HG02798 (cell line): ENCODE results near the gene CDH3.
"Not testable (repeated sequence)": the region's sequence is repeated elsewhere in the genome, so short reads cannot be mapped to it uniquely, and the experiment has no call there.

Experiments
- ATAC-seq: cut with Tn5 transposase; IDR thresholded peaks from one replicate; pipeline ENCODE4 v1.9.1; 2021; ENCODE audit warnings: mild to moderate bottlenecking; ENCODE audit not compliant: unreplicated experiment, poor library complexity

CDH3 gene

DNA sequence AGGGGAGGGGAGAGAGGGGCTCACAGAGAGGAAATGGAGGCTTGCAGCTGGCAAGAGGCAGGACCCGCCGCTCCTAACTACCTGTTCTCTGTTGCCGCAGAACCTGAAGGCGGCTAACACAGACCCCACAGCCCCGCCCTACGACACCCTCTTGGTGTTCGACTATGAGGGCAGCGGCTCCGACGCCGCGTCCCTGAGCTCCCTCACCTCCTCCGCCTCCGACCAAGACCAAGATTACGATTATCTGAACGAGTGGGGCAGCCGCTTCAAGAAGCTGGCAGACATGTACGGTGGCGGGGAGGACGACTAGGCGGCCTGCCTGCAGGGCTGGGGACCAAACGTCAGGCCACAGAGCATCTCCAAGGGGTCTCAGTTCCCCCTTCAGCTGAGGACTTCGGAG lies 53.0 kb downstream of the CDH3 start:
- no peak for ATAC-seq

DNA sequence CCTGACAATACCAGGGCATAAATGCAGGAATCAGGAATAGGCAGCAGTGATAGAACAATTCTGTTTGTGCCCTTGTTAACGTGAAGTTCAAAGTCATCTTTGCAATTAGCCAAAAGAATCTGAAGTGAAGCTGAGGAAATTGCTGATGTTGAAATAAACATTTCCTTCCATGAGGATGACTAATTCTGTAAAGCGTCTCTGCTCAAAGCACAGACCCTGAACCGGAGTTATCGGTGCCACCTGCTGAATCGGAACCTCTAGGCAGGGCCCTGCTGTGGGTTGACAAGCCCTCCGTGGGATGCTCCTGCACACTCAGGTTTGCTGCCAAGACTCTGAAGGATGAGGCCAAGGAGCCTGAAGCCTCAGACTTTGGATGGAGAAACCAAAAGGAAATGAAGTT lies 55.0 kb downstream of the CDH3 start:
- no peak for ATAC-seq

DNA sequence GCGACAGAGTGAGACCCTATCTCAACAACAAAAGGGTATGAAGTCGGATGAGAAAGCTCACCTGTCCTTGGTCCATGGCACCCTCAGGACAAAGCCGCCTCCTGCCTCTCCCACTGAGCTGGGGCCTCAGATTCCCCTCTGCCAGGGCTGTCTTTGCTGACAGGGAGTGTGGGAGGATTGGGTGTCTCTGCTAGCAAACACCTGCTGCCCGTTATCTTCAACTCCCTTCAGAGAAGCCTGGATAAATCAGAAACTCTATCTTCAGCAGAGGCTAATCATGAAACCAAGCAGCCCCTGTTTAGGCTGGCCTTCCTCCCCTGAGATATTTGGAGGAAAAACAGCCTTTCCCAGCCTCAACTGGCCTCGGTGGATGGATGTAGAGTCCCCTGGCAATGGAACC lies 55.7 kb downstream of the CDH3 start:
- no peak for ATAC-seq

DNA sequence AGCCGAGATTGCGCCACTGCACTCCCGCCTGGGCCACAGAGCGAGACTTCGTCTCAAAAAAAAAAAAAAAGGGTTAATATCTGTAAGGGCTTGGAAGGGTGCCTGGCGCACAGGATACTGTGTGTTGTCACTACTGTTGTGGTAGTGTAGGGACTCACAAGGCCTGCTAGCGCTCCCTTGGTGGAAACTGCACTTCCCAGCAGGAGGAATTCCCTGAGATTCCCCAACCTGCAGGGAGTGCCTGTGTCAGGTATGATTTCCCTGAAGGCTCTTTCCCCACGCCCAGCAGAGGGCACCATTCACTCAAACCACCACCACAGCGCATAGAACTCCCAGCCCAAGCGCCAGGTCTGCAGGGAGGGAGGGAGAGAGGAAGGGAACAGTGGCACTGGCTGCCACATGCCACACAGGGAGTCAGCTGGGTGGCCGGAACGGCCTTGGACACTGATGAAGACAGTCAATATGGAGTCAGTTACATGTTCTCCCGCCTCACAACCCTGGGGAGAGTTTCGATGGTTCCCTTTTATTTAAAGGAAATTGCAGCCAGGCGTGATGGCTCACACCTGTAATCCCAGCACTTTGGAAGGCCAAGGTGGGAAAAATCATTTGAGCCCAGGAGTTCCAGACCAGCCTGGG lies 59.2 kb downstream of the CDH3 start:
- ATAC-seq: no peak

DNA sequence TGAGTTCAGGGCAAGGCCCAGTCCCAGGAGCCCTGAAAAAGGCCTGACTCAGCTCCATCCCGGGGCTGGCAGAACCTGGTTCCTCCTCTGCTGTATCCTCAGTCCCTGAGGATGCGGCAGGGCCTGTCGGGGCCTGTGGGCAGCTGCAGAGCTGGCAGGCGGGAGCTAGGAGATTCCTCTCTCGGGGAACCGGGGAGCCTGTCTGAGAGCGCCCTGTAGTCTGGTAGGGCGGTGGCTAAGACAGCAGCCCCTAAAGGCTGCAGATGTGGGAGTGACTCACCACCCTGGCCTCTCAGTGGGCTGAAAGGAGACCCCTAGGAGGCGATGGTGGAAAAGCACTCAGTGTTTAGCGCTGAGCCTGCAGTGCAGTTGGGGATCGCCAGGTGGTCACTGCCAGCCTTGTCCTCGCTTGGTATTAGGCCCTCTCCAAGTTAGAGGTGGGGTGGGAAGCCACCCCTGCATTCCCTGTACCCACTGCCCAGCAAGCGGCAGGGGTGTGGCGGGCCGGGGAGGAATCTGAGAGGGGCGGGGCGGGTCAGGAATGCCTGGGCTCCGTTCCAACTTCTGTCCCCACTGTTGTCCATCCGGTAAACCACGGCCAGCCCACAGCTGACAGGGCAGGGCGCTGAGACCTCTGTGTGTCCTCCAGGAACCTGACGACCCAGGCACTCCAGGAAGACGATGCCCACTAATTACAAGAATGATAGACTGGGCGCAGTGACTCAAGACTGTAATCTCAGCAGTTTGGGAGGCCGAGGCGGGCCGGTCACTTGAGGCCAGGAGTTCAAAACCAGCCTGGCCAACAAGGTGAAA lies 62.4 kb downstream of the CDH3 start:
- no peak for ATAC-seq

DNA sequence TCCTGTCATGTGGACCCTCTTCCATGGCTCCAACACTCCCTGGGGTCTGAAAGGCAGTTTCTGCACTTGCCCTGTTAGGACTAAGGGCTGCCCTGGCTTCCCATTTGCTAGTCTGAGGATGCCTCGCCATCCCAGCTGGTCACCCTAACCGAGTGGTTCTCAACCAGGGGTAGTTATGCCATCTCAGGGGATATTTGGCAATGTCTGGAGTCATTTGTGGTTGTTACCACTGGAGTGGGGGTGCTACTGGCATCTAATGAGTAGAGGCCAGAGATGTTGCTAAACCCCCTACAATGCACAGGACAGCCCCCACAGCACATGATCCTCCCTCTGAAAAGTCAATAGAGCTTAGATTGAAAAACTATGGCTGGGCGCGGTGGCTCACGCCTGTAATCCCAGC lies 65.1 kb downstream of the CDH3 start:
- ATAC-seq: no peak

DNA sequence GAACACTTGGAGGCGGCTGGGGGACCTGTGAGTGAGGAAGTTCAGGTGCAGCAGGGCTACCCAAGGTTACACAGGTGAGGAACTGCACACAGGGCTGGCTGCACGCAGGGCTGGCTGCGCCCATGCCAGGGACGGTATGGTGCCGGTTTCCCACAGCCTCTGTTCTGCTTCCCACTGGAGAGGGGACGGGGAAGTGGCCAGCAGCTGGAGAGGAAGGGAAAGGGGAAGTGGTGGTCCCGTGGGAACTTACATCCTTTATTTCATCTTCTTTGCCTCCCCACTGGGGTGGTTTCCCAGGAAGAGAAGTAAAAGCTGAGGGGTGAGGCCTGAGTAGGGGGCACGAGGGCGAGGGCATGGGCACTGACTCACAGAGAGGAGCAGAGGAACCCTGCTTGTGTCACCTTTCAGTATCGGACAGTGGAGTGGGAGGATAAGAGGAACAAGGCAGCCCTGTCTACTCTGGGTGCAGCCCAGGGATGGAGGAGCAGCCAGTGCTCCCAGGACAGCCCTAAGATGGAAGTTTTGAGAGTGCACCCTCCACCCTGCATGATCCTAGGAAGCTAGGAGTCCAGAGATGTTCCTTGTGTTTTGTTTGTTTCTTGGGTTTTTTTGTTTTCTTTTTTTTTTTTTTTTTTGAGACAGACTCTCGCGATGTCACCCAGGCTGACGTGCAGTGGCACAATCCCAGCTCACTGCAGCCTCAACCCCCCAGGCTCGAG lies 66.5 kb downstream of the CDH3 start:
- no peak for ATAC-seq

DNA sequence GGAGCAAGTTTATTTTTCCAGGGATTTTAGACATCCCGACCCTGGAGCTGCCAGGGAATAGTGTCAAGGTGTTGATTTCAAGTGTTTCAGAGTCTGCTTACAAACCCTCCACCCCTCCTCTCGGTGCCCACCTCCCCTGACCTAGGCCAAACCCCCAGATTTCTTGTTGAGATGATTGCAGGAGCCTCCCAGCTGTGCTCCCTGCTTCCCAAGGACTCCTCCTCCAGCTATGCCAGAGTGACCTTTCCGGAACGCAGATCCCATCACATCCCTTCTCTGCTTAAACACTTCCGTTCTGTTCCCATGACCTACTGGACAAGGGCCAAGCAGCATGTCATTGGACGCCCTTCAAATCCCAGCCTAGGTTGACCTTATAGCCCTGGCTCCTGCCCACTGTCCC lies 68.3 kb downstream of the CDH3 start:
- no peak for ATAC-seq

DNA sequence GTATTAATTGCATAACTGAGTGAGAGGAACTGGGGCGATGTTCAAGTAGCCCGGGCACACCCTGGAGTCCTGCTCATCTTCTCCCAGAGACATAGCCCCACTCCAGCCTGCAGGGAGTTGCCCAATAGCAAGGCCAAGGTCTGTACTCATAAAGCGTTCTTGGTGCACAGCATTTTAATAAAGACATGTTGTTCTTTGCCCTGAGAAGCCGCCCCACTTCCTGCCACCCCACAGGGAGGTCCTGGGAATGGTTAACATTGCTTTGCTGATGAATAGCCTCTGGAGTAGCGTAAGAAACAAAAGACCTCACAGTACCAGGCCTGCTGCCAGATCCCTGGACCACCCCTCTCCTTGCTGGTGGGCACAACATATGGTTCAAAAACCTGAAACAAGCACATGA lies 70.4 kb downstream of the CDH3 start:
- ATAC-seq: no peak

DNA sequence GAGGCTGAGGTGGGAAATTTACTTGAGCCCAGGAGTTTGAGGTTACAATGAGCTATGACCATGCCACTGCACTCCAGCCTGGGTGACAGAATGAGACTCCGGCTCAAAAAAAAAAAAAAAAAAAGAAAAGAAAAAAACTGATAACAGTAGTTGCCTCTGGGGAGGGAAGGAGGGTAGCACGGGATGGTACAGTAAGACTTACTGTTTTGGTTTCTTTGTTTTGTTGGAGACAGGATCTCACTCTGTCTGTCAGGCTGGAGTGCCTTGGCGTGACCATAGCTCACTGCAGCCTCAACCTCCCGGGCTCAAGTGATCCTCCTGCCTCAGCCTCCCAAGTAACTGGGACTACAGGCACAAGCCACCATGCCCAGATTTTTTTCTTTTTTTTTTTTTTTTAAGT lies 71.4 kb downstream of the CDH3 start:
- not testable (repeated sequence) for ATAC-seq

DNA sequence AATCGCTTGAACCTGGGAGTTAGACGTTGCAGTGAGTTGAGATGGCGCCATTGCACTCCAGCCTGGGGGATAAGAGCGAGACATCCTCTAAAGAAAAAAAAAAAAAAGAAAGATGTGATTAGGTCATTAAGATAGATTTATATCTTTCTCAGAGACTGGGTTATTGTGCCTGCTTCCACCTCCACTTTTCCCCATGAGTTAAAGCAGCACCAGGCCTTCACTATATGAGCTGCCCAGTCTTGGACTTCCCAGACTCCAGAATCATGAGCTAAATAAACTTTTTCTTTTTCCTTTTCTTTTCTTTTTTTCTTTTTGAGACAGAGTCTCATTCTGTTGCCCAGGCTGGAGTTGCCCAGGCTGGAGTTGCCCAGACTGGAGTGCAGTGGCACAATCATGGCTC lies 72.6 kb downstream of the CDH3 start:
- ATAC-seq: no peak

DNA sequence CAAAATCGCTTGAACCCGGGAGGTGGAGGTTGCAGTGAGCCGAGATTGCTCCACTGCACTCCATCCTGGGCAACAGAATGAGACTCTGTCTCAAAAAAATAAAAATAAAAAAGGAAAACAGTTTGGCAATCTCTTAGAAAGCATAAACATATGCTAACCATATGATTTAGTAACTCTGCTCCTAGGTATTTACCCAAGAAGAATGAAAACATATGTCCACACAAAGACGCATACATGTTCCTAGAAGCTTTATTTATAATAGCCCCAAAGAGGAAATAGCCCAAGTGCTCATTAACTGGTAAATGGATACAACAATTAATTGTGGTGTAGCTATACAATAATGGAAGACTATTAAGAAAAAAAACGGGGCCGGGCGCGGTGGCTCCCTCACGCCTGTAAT lies 73.5 kb downstream of the CDH3 start:
- no peak for ATAC-seq

DNA sequence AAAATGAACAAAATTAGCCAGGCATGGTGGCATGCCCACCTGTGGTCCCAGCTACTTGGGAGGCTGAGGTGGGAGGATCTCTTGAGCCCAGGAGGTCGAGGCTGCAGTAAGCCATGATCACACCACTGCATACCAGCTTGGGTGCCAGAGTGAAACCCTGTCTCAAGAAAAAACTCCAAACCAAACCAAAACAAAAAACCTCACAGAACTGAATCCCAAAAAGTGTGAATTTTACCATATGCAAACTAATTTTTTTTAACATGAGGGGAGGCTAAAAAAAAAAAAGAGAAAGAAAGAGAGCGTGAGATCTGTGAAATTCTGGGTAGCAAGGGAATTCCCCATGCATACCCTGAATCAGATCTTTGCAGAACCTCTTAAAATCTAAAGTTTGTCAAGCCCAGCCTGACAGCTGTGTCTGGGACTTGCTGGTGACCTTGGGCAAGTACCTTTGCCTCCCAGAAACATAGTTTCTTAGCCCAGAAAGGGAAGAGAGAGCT lies 74.9 kb downstream of the CDH3 start:
- ATAC-seq: peak; percentile 88

DNA sequence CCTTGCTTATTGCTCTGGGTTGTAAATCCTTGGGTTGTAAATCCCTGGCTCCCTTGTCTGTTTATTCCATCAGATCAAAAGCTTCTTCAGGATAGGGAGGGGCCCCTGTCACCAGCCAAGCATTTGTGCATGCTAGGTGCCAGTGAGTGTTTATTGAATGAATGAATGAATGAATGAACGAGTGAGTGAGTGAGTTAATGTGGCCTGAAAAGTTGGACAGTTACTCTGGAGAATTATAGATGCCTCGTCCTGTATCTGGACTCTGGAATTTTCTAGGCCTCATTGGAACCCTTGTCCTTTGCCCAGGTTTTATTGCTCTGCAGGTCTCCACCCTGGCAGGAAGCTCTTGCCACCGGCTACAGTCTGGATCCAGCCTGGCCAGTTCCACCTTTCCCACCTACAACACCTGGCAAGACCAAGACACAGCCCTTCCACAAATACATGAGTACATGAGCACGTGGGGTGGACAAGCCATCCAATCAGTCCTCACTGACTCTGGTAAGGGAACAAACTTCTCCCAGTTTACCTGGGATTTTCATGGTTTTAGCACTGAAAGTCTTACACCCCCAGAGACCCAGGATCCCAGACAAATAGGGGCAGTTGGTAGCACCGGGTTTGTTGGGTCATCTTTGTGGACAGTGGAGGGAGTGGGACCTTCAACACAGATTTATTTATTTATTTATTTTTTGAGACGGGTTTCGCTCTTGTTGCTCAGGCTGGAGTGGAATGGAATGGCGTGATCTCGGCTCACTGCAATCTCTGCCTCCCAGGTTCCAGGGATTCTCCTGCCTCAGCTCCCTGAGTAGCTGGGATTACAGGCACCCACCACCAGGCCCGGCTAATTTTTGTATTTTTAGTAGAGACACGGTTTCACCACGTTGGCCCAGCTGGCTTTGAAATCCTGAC lies 77.3 kb downstream of the CDH3 start:
- no peak for ATAC-seq

DNA sequence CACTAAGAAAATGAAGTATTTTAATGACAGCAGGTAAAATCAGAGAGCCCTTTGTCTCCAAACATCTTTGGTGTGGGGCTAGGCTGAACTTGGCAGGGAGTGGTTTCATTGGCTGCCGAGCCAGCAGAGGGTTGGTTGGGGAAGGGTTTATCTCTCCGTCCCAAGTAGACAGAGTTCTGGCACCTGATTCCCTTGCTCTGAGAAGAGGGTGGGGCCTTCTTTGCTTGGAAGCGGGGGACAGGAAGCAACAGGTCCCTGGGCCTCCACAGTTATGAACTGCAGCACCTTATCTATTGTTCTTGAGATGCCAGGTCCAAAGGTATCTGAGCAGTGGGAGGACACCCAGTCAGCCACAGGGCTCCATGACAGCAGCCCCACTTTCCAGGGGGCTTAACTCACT lies 79.7 kb downstream of the CDH3 start:
- ATAC-seq: no peak

DNA sequence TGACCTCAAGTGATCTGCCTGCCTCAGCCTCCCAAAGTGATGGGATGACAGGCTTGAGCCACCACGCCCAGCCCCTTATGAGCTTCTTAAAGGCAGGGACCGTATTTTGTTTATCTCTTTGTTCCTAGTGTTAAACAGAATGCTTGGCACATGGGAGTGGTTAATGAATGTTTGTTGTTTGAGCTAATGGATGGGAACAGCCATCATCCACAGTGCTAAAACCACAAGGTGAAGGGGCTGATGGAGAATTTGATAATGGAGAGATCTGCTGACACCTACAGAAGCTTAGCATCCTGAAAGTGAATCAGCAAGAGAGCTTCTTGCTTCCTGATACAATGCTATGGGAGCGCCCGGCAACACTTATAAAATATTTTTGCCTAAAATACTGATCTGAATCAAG lies 83.4 kb downstream of the CDH3 start:
- no peak for ATAC-seq

DNA sequence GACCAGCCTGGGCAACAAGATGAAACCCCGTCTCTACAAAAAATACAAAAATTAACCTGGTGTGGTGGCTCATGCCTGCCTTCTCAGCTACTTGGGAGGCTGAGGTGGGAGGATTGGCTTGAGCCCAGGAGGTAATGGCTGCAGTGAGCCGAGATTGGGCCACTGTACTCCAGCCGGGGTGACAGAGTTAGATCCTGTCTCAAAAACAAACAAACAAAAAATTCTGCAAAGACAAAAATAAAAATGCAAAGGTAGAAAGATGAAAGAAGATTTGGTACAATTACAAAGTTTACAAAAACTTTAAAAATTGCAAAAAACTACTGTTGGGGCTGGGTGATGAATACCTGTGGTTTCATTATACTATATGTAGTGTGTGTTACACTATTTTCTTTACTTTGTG lies 86.5 kb downstream of the CDH3 start:
- no peak for ATAC-seq

DNA sequence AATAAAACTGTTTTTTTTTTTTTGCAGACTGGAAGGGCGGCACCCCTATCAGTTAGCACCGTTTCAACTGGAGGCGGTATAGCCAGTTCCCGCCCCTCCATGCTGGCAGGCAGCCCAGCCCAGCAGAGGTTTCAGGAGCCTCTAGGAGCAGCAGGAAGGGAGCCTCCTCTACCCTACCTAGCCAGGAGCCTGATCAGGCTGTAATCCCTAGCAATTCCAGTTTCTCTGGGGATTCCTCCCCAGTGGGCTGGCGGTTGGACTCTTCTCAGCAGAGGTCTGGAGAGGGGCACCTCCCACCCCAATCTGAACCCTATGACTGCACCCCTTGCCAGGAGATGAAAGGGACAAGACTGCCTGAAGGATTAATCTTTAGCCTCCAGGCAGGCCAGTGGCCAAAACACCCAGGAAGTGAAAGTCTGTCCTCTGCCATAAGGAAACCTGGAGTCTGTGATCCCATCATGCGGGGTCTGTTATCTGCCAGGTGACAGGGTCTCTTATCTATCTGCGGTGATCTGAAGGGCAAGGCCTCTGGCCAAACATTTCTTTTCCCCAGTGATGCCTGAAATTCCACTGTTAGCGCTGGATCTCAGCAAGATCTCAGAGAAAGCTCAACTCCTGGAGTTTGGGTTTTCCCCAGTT lies 87.1 kb downstream of the CDH3 start:
- ATAC-seq: no peak

DNA sequence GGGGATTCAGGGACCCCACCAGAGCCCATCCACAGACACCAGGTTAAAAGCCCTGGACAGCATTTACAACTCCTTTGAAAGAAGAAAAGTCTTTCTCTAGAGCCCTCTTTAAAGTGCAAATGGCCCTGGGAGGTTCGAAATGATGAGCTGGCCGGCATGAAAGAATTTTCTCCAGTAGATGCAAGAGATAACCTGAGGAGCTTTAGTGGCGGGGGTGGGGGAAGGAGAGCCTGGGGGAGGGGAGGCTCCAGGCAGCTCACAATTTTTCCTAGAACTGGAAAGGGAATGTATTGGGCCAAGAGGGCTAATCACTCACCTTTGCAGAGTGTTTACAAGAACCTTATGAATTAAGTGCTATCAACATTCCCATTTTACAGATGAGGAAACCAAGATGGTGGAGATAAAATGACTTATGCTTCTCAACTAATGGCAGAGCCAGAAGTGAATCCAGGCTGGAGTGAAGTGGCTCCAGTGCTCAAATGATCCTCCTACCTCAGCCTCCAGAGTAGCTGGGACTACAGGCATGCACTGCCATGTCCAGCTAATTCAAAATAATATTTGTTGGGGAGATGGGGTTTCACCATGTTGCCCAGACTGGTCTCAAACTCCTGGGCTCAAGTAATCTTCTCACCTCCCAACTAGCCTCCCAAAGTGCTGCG lies 87.8 kb downstream of the CDH3 start:
- ATAC-seq: no peak
